IMR-90 (cell line): ENCODE results near the gene CRYBA1.
"Not testable (repeated sequence)": the region's sequence is repeated elsewhere in the genome, so short reads cannot be mapped to it uniquely, and the experiment has no call there.

ENCODE experiments used
- BHLHE40 ChIP-seq: fragments of 150-350 bp; IDR thresholded peaks from 2 replicates; pipeline ENCODE4 v1.6.1; 2016; ENCODE audit warnings: mild to moderate bottlenecking, low read depth, low read length
- CEBPB ChIP-seq: IDR thresholded peaks from 2 replicates; pipeline ENCODE4 v1.6.1; 2012; ENCODE audit warnings: low read depth, low read length, improper control_type of control experiment
- FOS ChIP-seq: fragments of 150-350 bp; IDR thresholded peaks from 2 replicates; pipeline ENCODE4 v1.6.1; 2016; ENCODE audit warnings: low read depth, low read length
- MAFK ChIP-seq: IDR thresholded peaks from 2 replicates; pipeline ENCODE4 v1.6.1; 2012; ENCODE audit warnings: low read depth, low read length, improper control_type of control experiment
- MAZ ChIP-seq: IDR thresholded peaks from 2 replicates; pipeline ENCODE4 v1.6.1; 2012; ENCODE audit warnings: low read depth, mild to moderate bottlenecking, low read length, improper control_type of control experiment, moderate library complexity, borderline replicate concordance
- NFE2L2 ChIP-seq: fragments of 150-350 bp; IDR thresholded peaks from 2 replicates; pipeline ENCODE4 v1.6.1; 2016; ENCODE audit warnings: low read depth, mild to moderate bottlenecking, low read length
- POLR2A ChIP-seq: IDR thresholded peaks from 2 replicates; pipeline ENCODE4 v1.6.1; 2012; ENCODE audit warnings: mild to moderate bottlenecking, low read depth, low read length
- RAD21 ChIP-seq: IDR thresholded peaks from 2 replicates; pipeline ENCODE4 v1.6.1; 2012; ENCODE audit warnings: low read length, improper control_type of control experiment
- RCOR1 ChIP-seq: IDR thresholded peaks from 2 replicates; pipeline ENCODE4 v1.6.1; 2012; ENCODE audit warnings: mild to moderate bottlenecking, low read length, improper control_type of control experiment; ENCODE audit not compliant: insufficient replicate concordance
- RFX5 ChIP-seq: IDR thresholded peaks from 2 replicates; pipeline ENCODE4 v1.8.0; 2012; ENCODE audit warnings: low read depth, mild to moderate bottlenecking, low read length, moderate library complexity
- SMC3 ChIP-seq: fragments of 150-350 bp; IDR thresholded peaks from 2 replicates; pipeline ENCODE4 v1.6.1; 2016; ENCODE audit warnings: low read depth, mild to moderate bottlenecking, antibody characterized with exemption, low read length, moderate library complexity
- TF ChIP-seq, protein P1 (sequence below): conservative IDR thresholded peaks from 2 replicates; pipeline ENCODE4 v1.5.1; 2012; ENCODE audit warnings: mild to moderate bottlenecking, low read depth, low read length, improper control_type of control experiment
- TF ChIP-seq, protein P2 (sequence below): fragments of 150-350 bp; IDR thresholded peaks from 2 replicates; pipeline ENCODE4 v1.6.1; 2017; ENCODE audit warnings: mild to moderate bottlenecking, antibody characterized with exemption, low read length, low read depth
- TF ChIP-seq, protein P3 (sequence below): fragments of 150-350 bp; IDR thresholded peaks from 2 replicates; pipeline ENCODE4 v1.6.1; 2016; ENCODE audit warnings: low read depth, mild to moderate bottlenecking, low read length, moderate library complexity, borderline replicate concordance

DNA sequence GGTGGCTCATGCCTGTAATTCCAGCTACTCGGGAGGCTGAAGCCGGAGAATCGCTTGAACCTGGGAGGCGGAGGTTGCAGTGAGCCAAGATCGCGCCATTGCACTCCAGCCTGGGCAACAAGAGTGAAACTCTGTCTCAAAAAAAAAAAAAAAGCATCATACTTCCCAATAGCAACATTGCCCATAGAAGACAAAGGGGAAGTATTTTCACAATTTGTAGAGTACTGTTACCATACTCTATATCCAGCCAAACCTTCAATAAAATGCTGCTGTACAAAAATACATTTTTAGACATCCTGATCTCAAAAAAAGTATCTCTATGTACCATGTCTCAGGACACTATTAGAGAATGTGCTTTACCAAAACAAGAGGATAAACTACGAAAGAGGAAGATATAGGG is 11.7 kb upstream of the CRYBA1 start:
- TF ChIP-seq, protein P1, sequence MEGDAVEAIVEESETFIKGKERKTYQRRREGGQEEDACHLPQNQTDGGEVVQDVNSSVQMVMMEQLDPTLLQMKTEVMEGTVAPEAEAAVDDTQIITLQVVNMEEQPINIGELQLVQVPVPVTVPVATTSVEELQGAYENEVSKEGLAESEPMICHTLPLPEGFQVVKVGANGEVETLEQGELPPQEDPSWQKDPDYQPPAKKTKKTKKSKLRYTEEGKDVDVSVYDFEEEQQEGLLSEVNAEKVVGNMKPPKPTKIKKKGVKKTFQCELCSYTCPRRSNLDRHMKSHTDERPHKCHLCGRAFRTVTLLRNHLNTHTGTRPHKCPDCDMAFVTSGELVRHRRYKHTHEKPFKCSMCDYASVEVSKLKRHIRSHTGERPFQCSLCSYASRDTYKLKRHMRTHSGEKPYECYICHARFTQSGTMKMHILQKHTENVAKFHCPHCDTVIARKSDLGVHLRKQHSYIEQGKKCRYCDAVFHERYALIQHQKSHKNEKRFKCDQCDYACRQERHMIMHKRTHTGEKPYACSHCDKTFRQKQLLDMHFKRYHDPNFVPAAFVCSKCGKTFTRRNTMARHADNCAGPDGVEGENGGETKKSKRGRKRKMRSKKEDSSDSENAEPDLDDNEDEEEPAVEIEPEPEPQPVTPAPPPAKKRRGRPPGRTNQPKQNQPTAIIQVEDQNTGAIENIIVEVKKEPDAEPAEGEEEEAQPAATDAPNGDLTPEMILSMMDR = not testable (repeated sequence)
- not testable (repeated sequence) for TF ChIP-seq BHLHE40, POLR2A, CEBPB, MAZ, RAD21, NFE2L2, MAFK, FOS, RCOR1, SMC3, RFX5
- TF ChIP-seq, protein P2, sequence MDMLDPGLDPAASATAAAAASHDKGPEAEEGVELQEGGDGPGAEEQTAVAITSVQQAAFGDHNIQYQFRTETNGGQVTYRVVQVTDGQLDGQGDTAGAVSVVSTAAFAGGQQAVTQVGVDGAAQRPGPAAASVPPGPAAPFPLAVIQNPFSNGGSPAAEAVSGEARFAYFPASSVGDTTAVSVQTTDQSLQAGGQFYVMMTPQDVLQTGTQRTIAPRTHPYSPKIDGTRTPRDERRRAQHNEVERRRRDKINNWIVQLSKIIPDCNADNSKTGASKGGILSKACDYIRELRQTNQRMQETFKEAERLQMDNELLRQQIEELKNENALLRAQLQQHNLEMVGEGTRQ = not testable (repeated sequence)
- TF ChIP-seq, protein P3, sequence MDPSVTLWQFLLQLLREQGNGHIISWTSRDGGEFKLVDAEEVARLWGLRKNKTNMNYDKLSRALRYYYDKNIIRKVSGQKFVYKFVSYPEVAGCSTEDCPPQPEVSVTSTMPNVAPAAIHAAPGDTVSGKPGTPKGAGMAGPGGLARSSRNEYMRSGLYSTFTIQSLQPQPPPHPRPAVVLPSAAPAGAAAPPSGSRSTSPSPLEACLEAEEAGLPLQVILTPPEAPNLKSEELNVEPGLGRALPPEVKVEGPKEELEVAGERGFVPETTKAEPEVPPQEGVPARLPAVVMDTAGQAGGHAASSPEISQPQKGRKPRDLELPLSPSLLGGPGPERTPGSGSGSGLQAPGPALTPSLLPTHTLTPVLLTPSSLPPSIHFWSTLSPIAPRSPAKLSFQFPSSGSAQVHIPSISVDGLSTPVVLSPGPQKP = not testable (repeated sequence)
